CD4-positive, alpha-beta T cell treated with Interleukin-6 at 100 ng/mL for 8 hours (primary cell): Measurements from ENCODE around the gene MAPKAP1.
"Not testable (repeated sequence)": the region's sequence is repeated elsewhere in the genome, so short reads cannot be mapped to it uniquely, and the experiment has no call there.

ENCODE experiments used
- DNase-seq: peaks from one replicate; pipeline ENCODE4 v3.0.0-alpha.2; 2020; ENCODE audit warnings: mixed read lengths, low spot score

MAPKAP1 gene

DNA sequence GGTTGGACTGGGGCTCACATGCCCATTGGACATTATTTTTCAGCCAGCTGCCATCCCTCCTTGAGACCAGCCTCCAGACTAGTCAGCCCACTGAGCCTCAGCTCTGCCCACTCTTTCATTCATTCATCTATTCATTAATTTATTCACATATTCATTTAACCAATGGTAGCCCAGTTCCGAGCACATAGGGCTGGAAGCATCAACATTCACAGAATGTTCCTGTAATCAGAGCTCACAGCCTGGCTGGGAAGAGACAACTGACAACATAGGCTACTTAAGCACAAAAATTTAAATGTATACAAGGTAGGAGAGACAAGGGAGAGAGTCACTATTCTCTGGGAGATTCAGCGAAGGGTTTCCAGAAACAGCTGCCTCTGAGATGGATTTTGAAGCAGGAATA is 23.2 kb upstream of the MAPKAP1 start:
- no peak for DNase-seq

DNA sequence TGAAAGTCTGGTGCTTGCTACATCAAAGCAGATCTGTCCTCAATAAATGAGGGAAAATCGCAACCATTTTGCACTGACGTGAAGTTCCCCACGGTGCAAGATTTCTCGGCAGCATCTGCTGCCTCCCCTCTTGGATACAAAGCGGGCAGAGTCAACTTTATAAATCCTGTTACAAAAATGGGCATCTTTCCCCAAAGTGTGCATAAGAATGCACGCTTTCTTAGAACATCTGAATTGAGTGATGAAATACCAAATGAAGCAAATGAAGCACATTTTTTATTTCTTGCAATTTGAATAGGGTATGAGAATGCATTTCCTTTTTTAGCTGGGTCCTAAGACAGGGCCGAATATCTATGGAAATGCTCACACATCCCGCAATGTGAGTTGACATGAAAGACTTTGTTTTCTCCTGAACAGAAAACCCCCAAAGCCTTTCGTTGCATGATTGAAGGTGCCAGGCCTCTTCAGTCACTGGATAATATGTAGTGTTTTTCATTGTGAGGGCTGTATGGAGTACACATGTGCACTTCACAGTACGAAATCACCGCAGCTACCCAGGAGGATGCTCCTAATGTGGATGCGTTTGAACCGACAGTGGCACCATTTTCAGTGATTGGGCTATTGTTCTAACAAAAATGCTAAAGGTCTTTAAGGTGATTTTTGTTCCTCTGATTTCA is 19.6 kb upstream of the MAPKAP1 start:
- no peak for DNase-seq

DNA sequence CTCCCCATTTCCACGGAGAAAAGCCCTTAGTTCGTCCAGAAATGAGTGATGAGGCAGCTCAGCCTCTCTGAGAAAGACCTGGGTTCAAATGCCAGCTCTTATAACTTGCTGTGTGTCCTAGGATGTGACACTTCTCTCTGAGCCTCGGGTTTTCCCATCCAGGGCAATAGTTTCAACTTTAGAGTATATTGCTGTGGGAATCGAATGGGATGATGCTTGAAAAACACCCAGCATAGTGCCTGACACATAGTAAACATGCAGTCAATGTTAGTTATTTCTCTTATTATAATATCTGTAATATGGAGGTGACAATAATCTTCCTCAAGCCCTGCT is 430 bp upstream of the MAPKAP1 start:
- DNase-seq = no peak

DNA sequence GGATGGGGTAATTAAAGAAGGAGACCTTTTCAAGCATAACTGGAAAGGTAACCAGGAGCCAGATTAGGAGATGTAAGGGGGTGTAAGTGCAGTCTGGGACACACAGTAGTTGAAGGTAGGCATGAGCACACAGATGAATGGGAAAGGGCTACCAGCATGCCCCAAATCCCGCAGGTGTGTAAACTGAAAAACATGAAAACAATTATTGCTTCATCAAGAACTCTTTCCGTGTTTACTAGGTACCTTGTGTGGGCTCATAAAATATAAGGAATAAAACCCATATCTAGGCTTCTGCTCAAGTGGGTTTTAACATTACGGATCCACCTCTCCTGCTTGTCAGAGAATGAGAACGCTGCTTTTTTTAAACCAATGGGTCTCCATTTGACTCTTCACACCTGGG is 1.1 kb downstream of the MAPKAP1 start:
- DNase-seq = no peak

DNA sequence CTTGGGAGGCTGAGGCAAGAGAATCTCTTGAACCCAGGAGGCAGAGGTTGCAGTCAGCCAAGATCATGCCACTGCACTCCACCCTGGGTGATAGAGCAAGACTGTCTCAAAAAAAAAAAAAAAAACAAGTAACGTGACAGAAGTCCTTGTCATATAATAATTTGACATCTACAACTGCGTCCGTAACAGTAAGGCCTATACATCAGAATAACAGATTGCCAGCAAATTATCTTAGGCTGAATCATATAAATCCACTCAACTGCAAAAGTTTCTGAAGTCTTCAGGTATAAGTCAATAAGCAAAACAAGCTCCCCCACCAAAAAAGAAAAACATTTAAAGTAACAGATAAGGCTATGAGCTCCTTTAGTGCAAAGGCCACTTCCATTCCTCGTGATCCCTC is 3.3 kb downstream of the MAPKAP1 start:
- no peak for DNase-seq

DNA sequence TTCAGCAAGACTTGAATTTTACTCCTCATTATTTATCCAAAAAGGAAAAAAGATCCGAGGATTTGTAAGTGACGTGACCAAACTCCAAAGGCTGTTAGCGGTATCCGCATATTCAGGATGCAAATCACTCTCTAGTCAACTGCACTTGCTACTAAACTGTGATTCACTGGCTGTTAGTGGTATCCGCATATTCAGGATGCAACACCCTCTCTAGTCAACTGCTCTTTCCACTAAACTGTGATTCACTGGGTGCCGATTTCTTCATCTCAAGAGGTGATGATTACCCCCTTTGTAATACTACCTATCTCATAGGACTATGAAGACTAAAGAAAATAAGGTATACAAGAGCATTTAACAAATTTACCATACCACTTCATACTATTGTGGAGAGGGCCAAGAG is 5.7 kb downstream of the MAPKAP1 start:
- no peak for DNase-seq

DNA sequence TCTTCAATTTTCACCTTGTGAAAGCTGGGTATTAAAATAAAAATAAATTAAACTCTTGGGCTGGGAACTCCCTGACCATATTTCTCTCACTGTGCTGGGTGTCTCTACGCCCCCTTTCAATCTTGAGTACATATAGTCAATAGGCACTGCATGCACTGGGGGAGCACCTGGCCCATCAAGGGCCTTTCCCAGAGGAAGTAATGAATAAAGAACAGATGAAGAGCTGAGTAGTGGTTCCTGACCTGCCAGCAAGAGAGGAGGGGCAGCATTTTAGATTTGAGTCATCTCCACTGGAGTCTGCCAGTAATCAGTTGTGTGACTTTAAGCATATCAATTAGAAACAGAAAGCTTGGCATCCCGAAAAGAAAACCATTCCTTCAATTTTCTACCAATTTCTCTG is 6.2 kb downstream of the MAPKAP1 start:
- no peak for DNase-seq

DNA sequence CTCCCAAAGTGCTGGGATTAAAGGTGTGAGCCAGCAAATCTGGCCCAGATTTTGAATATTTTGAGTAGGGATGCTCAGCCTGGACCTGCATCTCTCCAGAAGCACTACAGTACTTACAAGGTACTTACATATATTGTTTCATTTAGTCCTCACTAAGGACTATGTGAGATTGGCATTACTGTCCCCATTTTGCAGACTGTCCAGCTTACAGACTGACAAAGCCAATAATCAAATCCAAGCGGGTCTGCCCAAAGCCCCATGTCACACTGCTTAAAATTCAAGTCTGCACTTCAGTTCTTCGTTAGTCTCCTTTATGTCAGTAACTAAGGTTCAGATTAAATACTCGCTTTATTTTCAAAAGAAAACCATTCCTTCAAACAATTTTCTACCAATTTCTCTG is 7.1 kb downstream of the MAPKAP1 start:
- DNase-seq = no peak

DNA sequence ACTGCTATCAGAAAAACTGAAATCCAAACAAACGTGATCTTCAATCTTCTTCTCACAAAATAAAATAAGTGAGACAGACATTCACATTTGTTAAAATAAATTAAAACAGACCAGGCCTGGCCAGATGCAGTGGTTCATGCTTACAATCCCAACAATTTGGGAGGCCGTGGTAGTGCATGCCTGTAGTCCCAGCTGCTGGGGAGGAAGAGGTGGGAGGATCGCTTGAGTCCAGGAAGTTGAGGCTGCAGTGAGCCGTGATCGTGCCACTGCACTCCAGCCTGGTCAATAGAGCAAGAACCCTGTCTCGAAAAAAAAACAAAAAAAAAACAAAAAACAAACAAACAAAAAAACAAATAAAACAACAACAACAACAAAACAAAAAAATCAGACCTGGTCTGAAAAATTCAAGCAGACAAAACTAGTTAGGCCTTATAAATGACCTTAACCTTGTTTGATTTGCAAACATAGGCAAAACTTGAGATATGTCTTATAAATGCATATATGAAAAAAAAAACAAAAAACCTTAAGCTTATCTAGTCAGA is 10.8 kb downstream of the MAPKAP1 start:
- no peak for DNase-seq

DNA sequence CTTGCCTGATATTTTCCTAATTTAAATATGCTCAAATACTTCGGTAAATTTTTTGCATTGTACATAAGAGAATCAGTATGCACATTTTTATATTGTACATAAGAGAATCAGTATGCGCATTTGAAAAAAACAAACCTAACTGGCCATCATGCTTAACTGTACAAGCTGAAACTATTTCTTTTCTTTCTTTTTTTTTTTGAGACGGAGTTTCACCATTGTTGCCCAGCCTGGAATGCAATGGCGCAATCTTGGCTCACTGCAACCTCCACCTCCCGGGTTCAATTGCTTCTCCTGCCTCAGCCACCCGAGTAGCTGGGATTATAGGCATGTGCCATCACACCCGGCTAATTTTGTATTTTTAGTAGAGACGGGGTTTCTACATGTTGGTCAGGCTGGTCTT is 11.5 kb downstream of the MAPKAP1 start:
- DNase-seq = not testable (repeated sequence)

DNA sequence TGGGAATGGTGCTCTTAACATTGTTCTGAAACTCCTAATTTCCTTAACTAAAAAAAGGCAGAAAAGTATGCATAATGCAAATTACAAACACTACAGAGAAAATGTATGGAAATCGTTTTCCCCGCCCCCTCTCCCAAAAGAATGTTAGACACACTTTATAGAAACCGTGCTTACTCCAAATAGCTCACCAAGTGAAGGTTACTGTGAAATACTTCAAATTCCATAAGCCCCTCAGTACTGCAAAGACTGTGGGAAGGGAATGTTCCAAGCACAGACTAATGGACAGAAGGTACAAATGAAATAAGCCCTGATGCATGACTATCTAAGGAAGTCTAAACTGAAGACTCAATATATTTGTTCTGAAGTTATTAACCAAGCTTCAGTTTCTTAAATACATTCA is 12.5 kb downstream of the MAPKAP1 start:
- no peak for DNase-seq

DNA sequence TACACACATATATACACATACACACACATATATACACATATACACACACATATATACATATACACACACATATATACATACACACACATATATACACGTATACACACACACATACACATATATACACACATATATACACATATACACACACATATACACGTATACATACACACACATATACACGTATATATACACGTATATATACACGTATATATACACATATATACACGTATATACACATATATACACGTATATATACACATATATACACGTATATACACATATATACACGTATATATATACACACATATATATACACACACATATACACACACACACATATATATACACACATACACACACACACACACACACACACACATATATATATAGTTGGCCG is 13.5 kb downstream of the MAPKAP1 start:
- DNase-seq = not testable (repeated sequence)

DNA sequence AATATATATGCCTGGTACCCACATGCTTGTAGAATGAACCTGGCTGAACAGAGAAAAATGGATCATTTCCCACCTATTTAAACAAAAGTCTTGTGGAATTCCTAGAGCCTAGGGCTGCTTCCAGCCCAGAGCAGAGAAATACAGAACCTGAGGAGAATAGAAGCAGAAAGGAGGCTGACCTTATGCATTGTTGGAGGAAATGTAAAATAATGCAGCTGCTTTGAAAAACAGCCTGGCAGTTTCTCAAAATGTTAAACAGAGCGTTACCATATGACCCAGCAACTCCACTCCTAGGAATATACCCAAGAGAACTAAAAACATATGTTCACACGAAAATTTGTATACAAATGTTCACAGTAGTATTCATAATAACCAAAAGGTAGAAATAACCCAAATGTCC is 15.1 kb downstream of the MAPKAP1 start:
- no peak for DNase-seq

DNA sequence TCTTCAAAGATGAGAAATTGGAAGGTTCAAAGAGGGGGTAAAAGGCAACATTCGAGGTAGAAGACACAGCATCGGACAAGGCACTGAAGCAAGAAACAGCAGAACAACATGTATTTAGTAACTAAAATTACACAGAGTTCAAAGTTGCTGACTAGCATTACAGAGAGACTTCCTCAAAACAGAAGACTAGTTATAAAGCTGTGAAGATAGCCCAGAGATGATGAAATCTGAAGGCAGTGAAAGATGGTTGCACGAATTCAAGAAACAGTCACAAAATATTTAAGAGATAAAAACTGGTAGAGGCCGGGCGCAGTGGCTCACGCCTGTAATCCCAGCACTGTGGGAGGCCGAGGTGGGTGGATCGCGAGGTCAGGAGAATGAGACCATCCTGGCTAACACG is 16.3 kb downstream of the MAPKAP1 start:
- no peak for DNase-seq

DNA sequence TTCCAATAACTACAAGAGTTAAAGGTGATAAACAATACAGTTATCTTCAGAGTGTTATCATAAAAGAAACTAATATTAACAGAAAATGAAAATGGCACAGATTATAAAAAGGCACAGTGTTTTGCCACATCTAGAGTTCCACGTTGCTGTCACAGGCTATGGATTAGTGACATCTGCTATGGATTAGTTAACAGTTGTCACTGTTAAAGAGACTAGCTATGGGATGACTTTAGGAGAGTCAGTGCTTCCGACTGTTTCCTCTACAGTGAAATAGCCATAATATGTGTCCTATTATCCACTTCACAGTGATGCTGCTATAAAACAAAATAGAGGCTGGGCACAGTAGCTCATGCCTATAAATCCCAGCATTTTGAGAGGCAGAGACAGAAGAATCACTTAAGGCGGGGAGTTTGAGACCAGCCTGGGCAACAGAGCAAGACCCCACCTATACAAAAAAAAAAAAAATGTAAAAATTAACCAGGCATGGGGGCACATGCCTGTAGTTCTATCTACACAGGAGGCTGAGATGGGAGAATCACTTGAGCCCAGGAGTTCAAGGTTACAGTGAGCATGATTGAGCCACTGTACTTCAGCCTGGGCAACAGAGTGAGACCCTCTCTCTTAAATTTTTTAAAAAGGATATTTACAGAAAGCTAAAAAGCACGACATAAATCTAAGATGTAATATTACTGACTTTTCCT is 19.7 kb downstream of the MAPKAP1 start:
- no peak for DNase-seq

DNA sequence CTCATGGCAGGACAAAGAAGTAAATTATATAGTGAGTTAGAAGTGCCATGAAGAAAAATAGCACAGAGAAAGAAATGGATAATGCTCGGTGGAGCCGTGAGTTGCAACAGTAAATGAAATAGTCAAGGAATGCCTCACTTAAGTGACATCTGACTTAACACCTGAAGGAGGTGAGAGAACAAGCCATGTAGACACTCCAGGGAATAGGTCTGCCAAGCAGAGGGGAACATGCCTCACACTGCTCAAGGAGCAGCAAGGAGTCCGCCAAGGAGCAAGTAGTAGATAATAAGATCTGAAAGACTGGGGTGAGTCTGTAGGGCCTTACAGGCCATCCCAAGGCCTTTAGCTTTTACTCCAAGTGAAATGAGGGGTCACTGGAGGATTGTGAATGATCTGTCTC is 21.8 kb downstream of the MAPKAP1 start:
- no peak for DNase-seq

DNA sequence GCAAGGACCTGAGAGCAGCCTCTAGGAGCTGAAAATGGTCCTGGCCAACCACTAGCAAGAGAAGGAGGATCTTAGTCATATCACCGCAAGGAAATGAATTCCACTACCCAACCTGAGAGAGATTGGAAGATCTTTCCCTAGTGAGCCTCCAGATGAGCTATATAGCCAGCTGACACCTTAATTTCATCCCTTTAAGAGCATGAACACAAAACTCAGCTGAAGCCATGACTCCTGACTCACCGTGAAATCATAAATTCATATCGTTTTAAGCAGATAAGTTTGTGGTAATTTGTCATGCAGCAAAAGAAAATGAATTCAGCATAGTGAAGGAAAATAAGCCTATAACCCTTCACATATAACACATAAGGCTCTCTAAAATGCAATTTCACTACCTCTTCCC is 23.5 kb downstream of the MAPKAP1 start:
- DNase-seq = no peak

DNA sequence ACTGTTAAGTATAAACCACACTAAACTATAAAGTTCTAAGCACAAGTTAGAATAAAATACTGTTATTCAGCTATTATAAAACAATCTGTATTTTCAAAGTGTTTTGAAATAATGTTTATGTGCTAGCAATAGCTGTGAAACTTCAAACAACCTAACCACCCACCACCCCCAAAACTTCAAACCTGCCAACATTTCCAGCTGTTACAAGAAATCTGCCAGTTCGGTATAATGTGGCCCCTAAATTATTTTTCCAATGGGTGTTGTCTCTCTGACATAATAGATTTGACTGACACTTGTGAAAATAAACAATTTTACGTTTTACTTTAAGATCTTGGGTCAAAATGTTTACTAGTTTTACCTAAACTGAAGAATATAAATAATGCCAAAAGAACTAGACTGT is 24.7 kb downstream of the MAPKAP1 start:
- DNase-seq = no peak

DNA sequence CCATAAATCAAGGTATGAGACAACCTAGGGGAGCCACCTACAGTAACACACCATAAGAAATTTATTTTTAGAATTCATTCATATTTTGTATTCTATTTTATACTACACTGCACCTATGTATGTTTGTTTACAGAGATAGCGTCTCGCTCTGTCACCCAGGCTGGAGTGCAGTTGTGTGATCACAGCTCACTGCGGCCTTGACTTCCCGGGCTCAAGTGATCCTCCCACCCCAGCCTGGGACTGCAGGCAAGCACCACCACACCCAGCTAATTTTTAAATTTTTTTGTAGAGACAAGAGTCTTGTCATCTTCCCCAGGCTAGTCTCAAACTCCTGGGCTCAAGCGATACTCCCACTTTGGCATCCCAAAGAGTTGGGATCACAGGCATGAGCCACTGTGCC is 25.4 kb downstream of the MAPKAP1 start:
- DNase-seq = no peak

DNA sequence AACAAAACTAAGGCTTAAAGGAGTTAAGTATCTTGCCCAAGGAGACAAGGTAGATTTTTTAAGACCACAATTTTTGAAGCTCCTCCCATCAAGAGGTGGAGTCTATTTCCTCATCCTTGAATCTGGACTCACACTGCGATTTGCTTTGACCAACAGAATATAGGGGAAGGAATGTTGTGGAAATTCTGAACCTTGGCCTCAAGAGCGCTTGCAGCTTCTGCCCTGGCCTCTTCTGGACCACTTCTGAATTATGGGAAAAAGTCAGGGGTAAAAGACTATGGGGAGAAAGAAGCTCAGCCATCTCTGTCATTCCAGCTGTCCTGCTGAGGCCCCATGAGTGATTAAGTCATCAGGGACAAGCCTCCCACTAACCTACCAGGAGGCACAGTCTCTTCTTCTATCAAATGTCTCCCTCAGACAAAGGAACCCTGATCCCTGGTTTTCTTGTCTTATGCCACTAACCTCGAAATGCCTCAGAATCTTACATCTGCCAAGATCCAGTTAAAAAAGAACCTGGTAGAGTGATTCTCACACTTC is 25.9 kb downstream of the MAPKAP1 start:
- DNase-seq = no peak

DNA sequence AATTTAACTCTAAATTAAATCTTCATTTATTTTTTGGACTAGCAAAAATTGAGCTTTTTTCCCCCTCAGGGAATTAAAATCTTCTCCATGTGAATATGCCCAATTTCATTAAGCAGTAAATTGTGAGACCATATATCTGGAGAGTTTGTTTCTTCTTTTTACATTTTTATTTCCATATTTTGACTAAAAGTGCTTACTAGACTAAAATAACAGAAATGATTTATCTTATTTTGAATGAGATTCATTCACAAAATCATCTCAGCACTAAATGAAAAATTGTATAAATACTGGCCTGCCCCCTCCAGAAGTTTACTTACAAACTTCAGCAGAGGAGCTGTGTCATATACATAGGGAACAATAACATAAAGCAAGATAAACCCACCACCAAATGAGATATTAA is 26.6 kb downstream of the MAPKAP1 start:
- DNase-seq = no peak

DNA sequence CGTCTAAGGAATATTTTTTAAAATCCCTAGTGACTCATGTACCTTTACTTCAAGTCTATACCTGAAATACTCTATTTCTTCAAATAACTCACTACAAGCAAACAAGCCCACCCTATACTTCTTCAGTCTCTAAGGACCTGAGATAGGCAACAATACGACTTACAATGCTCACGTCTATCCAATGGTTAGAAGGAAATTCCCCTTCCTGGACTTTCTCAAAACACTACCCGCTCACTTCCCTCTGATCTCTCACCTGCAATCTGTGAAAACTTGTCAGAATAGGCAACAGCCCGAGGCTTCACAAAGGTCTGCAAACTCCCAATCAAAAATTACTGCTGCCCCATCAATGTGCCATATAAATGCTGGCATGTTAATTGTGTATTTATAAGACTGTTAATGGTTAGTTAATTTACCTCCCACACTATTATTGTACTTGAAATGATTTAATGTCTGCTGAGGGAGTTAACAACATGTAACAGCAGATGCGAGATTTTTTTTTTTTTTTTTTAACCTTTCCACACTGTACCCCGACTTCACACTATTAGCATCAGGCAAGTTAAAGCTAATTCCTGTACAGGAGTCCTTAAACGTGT is 27.3 kb downstream of the MAPKAP1 start:
- no peak for DNase-seq
